Spleen (tissue), 7 donors: ENCODE data around the gene COL5A2.

Source experiments
- CTCF ChIP-seq, 11 experiments: fragments of 200-600 bp in 7 of 11; fragments of 450-650 bp in 4 of 11; sonication (generic) in 4 of 11; IDR thresholded peaks in 8 of 11; conservative IDR thresholded peaks in 3 of 11; 1 replicate in 7 of 11; 2 replicates in 4 of 11; pipeline versions ENCODE4 v1.4.0 to v1.8.0; 2016 to 2021; ENCODE audit warnings: antibody characterized with exemption in 11 of 11, inconsistent platforms in 4 of 11, mild to moderate bottlenecking in 1 of 11
- POLR2AphosphoS5 ChIP-seq, 3 donors: sonication (generic); formaldehyde crosslinking; IDR thresholded peaks; one replicate each; pipeline ENCODE4 v1.5.1; 2017; ENCODE audit warnings: antibody characterized with exemption in 3 of 3
- donor health status: DM: no; HTN: no; CAD: no; lungs with moderate emphysema.
- donor health status: DM: no; HTN: no; CAD: no.
- donor health status: DM: no; HTN: no; CAD: no.

GRCh38 chr2:189152483-189152882 is 27.1 kb downstream of the COL5A2 start:
- no peak for TF ChIP-seq CTCF (IDR thresholded peaks at IDR 0.05 in 8 of 11, conservative IDR thresholded peaks at IDR 0.05 in 3 of 11)
- TF ChIP-seq POLR2AphosphoS5 (IDR thresholded peaks at IDR 0.05): no peak
